Endothelial cell of umbilical vein (primary cell): ENCODE data around the gene GULP1.

Source experiments
- EZH2 ChIP-seq: IDR thresholded peaks from 2 replicates; pipeline ENCODE4 v1.6.1; 2012; ENCODE audit warnings: borderline replicate concordance, low read depth, mild to moderate bottlenecking, moderate library complexity, low read length, inconsistent platforms; ENCODE audit not compliant: severe bottlenecking
- JUN ChIP-seq: IDR thresholded peaks from 2 replicates; pipeline ENCODE4 v1.6.1; 2011; ENCODE audit warnings: borderline replicate concordance, low read depth; ENCODE audit not compliant: insufficient read length, insufficient read depth
- POLR2A ChIP-seq: IDR thresholded peaks from 2 replicates; pipeline ENCODE4 v1.6.1; 2012; ENCODE audit warnings: low read depth, mild to moderate bottlenecking, control low read depth, low read length
- POLR2AphosphoS5 ChIP-seq: IDR thresholded peaks from 2 replicates; pipeline ENCODE4 v1.6.1; 2012; ENCODE audit warnings: low read depth, mild to moderate bottlenecking, control low read depth, low read length, moderate library complexity; ENCODE audit not compliant: insufficient read depth
- TF ChIP-seq, protein P1 (sequence below), 2 donors: IDR thresholded peaks; 1 replicate in 1 of 2; 2 replicates in 1 of 2; pipeline ENCODE4 v1.5.1; 2011; ENCODE audit warnings: low read length in 2 of 2, mild to moderate bottlenecking in 2 of 2, moderate library complexity in 2 of 2, control low read depth in 1 of 2, inconsistent platforms in 1 of 2, low read depth in 1 of 2; ENCODE audit not compliant: insufficient read depth in 1 of 2; ENCODE audit errors: extremely low read depth in 1 of 2
- TF ChIP-seq, protein P2 (sequence below): IDR thresholded peaks from 2 replicates; pipeline ENCODE4 v1.6.1; 2011; ENCODE audit not compliant: insufficient read depth, insufficient read length

DNA sequence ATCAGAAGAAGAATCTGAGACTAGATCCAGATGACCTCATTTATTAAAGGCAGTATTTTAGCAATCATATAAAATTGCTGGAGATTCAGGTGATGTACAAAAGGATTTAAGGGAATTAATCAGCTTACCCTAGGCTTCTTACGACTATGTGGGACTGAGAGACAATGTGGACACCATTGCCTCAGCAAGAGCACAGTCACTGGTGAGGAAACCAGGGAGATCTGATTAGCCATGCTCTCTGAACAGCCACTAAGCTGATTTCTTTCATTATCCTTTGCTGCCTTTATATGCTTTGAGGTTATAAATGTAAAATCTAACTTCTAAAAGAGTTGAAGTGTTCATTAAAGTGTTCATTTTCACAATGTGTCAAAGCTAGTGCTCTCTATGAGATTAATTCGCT is 22.7 kb upstream of the GULP1 start:
- TF ChIP-seq, protein P1, sequence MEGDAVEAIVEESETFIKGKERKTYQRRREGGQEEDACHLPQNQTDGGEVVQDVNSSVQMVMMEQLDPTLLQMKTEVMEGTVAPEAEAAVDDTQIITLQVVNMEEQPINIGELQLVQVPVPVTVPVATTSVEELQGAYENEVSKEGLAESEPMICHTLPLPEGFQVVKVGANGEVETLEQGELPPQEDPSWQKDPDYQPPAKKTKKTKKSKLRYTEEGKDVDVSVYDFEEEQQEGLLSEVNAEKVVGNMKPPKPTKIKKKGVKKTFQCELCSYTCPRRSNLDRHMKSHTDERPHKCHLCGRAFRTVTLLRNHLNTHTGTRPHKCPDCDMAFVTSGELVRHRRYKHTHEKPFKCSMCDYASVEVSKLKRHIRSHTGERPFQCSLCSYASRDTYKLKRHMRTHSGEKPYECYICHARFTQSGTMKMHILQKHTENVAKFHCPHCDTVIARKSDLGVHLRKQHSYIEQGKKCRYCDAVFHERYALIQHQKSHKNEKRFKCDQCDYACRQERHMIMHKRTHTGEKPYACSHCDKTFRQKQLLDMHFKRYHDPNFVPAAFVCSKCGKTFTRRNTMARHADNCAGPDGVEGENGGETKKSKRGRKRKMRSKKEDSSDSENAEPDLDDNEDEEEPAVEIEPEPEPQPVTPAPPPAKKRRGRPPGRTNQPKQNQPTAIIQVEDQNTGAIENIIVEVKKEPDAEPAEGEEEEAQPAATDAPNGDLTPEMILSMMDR (IDR thresholded peaks at IDR 0.05; ENCODE audit: extremely low read depth in 1 of 2, insufficient read depth in 1 of 2, low read depth in 1 of 2, low read length in 2 of 2), result no peak
- TF ChIP-seq POLR2AphosphoS5 (no peak), EZH2 (no peak), JUN (no peak), POLR2A (no peak)
- TF ChIP-seq, protein P2, sequence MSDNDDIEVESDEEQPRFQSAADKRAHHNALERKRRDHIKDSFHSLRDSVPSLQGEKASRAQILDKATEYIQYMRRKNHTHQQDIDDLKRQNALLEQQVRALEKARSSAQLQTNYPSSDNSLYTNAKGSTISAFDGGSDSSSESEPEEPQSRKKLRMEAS, result no peak
